ENCODE measurements around the gene CCDC106. TPM values are rescaled to one million over a fixed set of nuclear protein-coding genes. Genes with fewer than 3 reads are reported as not detected.

Gene CCDC106
- total RNA-seq, 1 experiment from 2014 or later, result 21.1 TPM

DNA sequence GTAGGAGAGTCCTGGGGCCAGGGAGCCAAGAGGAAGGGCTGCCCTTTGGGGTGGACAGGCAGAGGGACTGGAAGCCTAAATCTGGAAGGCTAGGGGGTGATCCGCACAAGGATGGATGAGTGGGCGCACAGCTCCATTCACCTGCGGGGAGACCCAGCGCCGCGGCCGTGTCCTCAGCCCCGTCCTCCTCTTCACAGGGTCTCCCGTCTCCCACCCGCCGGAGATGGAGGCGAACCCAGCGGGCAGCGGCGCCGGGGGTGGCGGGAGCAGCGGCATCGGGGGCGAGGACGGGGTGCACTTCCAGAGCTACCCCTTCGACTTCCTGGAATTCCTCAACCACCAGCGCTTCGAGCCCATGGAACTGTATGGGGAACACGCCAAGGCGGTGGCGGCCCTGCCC, 34.6 kb upstream of the CCDC106 start (continued):
- TF ChIP-seq, protein P1, sequence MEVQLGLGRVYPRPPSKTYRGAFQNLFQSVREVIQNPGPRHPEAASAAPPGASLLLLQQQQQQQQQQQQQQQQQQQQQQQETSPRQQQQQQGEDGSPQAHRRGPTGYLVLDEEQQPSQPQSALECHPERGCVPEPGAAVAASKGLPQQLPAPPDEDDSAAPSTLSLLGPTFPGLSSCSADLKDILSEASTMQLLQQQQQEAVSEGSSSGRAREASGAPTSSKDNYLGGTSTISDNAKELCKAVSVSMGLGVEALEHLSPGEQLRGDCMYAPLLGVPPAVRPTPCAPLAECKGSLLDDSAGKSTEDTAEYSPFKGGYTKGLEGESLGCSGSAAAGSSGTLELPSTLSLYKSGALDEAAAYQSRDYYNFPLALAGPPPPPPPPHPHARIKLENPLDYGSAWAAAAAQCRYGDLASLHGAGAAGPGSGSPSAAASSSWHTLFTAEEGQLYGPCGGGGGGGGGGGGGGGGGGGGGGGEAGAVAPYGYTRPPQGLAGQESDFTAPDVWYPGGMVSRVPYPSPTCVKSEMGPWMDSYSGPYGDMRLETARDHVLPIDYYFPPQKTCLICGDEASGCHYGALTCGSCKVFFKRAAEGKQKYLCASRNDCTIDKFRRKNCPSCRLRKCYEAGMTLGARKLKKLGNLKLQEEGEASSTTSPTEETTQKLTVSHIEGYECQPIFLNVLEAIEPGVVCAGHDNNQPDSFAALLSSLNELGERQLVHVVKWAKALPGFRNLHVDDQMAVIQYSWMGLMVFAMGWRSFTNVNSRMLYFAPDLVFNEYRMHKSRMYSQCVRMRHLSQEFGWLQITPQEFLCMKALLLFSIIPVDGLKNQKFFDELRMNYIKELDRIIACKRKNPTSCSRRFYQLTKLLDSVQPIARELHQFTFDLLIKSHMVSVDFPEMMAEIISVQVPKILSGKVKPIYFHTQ (CRISPR knock-in tag; IDR thresholded peaks at IDR 0.05), result no peak
- TF ChIP-seq, protein P2, sequence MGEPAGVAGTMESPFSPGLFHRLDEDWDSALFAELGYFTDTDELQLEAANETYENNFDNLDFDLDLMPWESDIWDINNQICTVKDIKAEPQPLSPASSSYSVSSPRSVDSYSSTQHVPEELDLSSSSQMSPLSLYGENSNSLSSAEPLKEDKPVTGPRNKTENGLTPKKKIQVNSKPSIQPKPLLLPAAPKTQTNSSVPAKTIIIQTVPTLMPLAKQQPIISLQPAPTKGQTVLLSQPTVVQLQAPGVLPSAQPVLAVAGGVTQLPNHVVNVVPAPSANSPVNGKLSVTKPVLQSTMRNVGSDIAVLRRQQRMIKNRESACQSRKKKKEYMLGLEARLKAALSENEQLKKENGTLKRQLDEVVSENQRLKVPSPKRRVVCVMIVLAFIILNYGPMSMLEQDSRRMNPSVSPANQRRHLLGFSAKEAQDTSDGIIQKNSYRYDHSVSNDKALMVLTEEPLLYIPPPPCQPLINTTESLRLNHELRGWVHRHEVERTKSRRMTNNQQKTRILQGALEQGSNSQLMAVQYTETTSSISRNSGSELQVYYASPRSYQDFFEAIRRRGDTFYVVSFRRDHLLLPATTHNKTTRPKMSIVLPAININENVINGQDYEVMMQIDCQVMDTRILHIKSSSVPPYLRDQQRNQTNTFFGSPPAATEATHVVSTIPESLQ (CRISPR knock-in tag; IDR thresholded peaks at IDR 0.05), result no peak
- TF ChIP-seq, protein P3, sequence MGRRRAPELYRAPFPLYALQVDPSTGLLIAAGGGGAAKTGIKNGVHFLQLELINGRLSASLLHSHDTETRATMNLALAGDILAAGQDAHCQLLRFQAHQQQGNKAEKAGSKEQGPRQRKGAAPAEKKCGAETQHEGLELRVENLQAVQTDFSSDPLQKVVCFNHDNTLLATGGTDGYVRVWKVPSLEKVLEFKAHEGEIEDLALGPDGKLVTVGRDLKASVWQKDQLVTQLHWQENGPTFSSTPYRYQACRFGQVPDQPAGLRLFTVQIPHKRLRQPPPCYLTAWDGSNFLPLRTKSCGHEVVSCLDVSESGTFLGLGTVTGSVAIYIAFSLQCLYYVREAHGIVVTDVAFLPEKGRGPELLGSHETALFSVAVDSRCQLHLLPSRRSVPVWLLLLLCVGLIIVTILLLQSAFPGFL (CRISPR knock-in tag; IDR thresholded peaks at IDR 0.05; ENCODE audit: borderline replicate concordance), result no peak

DNA sequence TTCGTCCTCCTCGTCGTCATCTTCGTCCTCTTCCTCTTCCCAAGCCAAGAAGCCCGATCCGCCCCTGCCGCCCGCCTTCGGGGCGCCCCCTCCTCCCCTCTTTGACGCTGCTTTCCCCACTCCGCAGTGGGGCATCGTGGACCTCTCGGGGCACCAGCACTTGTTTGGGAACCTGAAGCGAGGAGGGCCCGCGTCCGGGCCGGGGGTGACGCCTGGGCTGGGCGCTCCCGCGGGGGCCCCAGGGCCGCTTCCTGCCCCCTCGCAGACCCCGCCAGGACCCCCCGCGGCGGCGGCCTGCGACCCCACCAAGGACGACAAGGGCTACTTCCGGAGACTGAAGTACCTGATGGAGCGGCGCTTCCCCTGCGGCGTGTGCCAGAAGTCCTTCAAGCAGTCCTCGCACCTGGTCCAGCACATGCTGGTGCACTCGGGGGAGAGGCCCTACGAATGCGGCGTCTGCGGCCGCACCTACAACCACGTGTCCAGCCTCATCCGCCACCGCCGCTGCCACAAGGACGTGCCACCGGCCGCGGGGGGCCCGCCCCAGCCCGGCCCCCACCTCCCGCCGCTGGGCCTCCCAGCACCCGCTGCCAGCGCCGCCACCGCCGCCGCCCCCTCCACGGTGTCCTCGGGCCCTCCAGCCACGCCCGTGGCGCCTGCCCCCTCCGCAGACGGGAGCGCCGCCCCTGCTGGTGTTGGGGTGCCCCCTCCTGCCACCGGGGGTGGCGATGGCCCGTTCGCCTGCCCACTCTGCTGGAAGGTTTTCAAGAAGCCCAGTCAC, 33.9 kb upstream of the CCDC106 start:
- Mint-ChIP-seq H3K27me3 (ENCODE audit: low read depth) (no peaks in the 10 kb centered on the region; the same call in 1 of the 2 replicates), H3K9me3 (no peaks in the 10 kb centered on the region), H3K36me3 (peaks cover 18% of the 10 kb centered on the region), H3K4me3 (no peak overlapping the region), H3K4me1 (0 out of 2 replicates have a peak, but pooled peaks cover 3% of the 10 kb centered on the region), H3K27ac (no peak overlapping the region)
- DNase-seq (ENCODE audit: low spot score) (no peak), ATAC-seq (no peak)
- ChIA-PET POLR2A (interaction anchor here (1.0 kb wide), 1 partner anchor 10 kb away, joined by 4 read pairs; no protein-coding TSS in a partner anchor), CTCF (interaction anchor here (1.2 to 2.3 kb wide), 2 partner anchors 8 to 9 kb away, joined by 4 to 5 read pairs; partner anchors contain the start of gene ZNF865)
- TF ChIP-seq NR1H2 (CRISPR knock-in tag; IDR thresholded peaks at IDR 0.05) (no peak), MXD4 (CRISPR knock-in tag; IDR thresholded peaks at IDR 0.05; ENCODE audit: borderline replicate concordance) (no peak), SMAD4 (CRISPR knock-in tag; IDR thresholded peaks at IDR 0.05) (no peak), ESRRA (CRISPR knock-in tag; IDR thresholded peaks at IDR 0.05; ENCODE audit: borderline replicate concordance) (no peak), ZNF396 (CRISPR knock-in tag; IDR thresholded peaks at IDR 0.05; ENCODE audit: borderline replicate concordance) (no peak), ETV6 (CRISPR knock-in tag; IDR thresholded peaks at IDR 0.05) (no peak), NR3C1 (CRISPR knock-in tag; conservative IDR thresholded peaks at IDR 0.05; ENCODE audit: low read depth) (no peak), EMX1 (CRISPR knock-in tag; IDR thresholded peaks at IDR 0.05) (no peak), CREB1 (CRISPR knock-in tag; IDR thresholded peaks at IDR 0.05) (no peak)
- TF ChIP-seq, protein P4, sequence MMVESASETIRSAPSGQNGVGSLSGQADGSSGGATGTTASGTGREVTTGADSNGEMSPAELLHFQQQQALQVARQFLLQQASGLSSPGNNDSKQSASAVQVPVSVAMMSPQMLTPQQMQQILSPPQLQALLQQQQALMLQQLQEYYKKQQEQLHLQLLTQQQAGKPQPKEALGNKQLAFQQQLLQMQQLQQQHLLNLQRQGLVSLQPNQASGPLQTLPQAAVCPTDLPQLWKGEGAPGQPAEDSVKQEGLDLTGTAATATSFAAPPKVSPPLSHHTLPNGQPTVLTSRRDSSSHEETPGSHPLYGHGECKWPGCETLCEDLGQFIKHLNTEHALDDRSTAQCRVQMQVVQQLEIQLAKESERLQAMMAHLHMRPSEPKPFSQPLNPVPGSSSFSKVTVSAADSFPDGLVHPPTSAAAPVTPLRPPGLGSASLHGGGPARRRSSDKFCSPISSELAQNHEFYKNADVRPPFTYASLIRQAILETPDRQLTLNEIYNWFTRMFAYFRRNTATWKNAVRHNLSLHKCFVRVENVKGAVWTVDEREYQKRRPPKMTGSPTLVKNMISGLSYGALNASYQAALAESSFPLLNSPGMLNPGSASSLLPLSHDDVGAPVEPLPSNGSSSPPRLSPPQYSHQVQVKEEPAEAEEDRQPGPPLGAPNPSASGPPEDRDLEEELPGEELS (CRISPR knock-in tag; IDR thresholded peaks at IDR 0.05), result no peak

Data from WTC11 (cell line).